ENCODE measurements around the gene ARHGAP1. TPM values are rescaled to one million over a fixed set of nuclear protein-coding genes. Genes with fewer than 3 reads are reported as not detected.
"Not testable (repeated sequence)": the region's sequence is repeated elsewhere in the genome, so short reads cannot be mapped to it uniquely, and the experiment has no call there.

The ARHGAP1 gene
- total RNA-seq, 1 donor from 2014 or later = 18.5 TPM

- no peak for DNase-seq (ENCODE audit: low read depth, low spot score)
Observed at GRCh38 chr11:46723359-46723680, 22.9 kb upstream of the ARHGAP1 start.

GRCh38 chr11:46722566-46723358 is 22.3 kb upstream of the ARHGAP1 start:
- DNase-seq (ENCODE audit: low read depth, low spot score) = no peak

- DNase-seq (ENCODE audit: low read depth, low spot score) = no peak
Observed at GRCh38 chr11:46721286-46721685, 20.9 kb upstream of the ARHGAP1 start.

GRCh38 chr11:46719543-46720218 is 19.3 kb upstream of the ARHGAP1 start:
- DNase-seq (ENCODE audit: low read depth, low spot score) = no peak

- no peak for DNase-seq (ENCODE audit: low read depth, low spot score)
Observed at GRCh38 chr11:46719048-46719542, 18.7 kb upstream of the ARHGAP1 start, which contains the start of gene F2. Gene F2, plus strand, starts transcription at chr11:46719213. Its CDS starts 23 bp downstream, at chr11:46719236.

- no peak for DNase-seq (ENCODE audit: low read depth, low spot score)
Observed at GRCh38 chr11:46718155-46719019, 18.0 kb upstream of the ARHGAP1 start.

- DNase-seq (ENCODE audit: low read depth, low spot score) = not testable (repeated sequence)
Observed at GRCh38 chr11:46717825-46718154, 17.4 kb upstream of the ARHGAP1 start.

GRCh38 chr11:46712874-46713576 is 12.6 kb upstream of the ARHGAP1 start:
- DNase-seq (ENCODE audit: low read depth, low spot score) = no peak

- DNase-seq (ENCODE audit: low read depth, low spot score) = no peak
Observed at GRCh38 chr11:46711303-46711702, 10.9 kb upstream of the ARHGAP1 start.

GRCh38 chr11:46710821-46711269 is 10.4 kb upstream of the ARHGAP1 start:
- DNase-seq (ENCODE audit: low read depth, low spot score) = no peak

- not testable (repeated sequence) for DNase-seq (ENCODE audit: low read depth, low spot score)
Observed at GRCh38 chr11:46709351-46709750, 8.9 kb upstream of the ARHGAP1 start.

GRCh38 chr11:46706886-46707285 is 6.5 kb upstream of the ARHGAP1 start:
- DNase-seq (ENCODE audit: low read depth, low spot score) = no peak

GRCh38 chr11:46705070-46705688 is 4.8 kb upstream of the ARHGAP1 start:
- DNase-seq (ENCODE audit: low read depth, low spot score) = no peak

GRCh38 chr11:46701078-46701654 is 747 bp upstream of the ARHGAP1 start:
- no peak for DNase-seq (ENCODE audit: low read depth, low spot score)

GRCh38 chr11:46698597-46698996 is 1.8 kb downstream of the ARHGAP1 start:
- DNase-seq (ENCODE audit: low read depth, low spot score) = no peak

- no peak for DNase-seq (ENCODE audit: low read depth, low spot score)
Observed at GRCh38 chr11:46697723-46698122, 2.7 kb downstream of the ARHGAP1 start.

- no peak for DNase-seq (ENCODE audit: low read depth, low spot score)
Observed at GRCh38 chr11:46697303-46697702, 3.1 kb downstream of the ARHGAP1 start.

- DNase-seq (ENCODE audit: low read depth, low spot score) = no peak
Observed at GRCh38 chr11:46696212-46696558, 4.2 kb downstream of the ARHGAP1 start.

- DNase-seq (ENCODE audit: low read depth, low spot score) = no peak
Observed at GRCh38 chr11:46695345-46696211, 4.8 kb downstream of the ARHGAP1 start.
